ENCODE results near the gene EDAR. TPM values are rescaled to one million over a fixed set of nuclear protein-coding genes. Genes with fewer than 3 reads are reported as not detected.

Gene EDAR
- total RNA-seq, 1 donor from 2014 or later, result 0.33 TPM

DNA sequence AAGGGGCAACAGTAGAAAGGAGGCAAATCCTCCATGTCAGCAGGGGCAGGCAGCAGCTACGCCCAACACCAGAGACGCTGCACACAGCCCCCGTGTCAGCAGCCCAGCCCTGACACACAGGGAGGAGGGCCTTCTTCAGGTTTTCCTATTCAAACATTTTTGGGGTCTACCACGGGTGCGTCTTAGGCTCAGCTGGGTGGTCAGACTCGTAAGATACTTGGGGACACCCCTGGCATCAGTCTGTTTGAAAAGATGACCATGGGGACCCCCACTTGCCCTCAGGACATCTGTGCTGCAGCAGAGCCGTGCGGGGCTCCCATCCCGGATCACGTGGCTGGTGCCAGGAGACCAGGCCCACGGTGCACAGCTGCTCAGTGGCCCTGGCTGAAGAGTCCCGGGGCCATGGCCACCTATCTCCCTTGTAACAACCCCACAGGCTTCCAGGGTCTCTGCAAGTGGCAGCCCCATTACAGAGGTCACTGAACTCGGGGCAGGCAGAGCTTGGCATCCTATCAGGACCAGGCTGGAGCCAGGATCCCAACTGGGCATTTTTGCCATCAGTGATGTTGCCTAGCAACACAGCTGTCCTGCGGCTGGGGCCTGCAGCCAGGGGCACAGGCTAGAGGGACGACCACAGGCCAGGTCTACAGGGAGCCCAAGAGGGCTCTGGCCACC is 82.5 kb downstream of the EDAR start:
- no peak for DNase-seq
- H3K27ac ChIP-seq (replicated peaks), result no peak overlapping the region
- peaks cover 18% of the 10 kb centered on the region for H3K4me1 ChIP-seq
- H3K27me3 ChIP-seq (ENCODE audit: low read depth), result peaks cover 9% of the 10 kb centered on the region
- H3K9me3 ChIP-seq (replicated peaks), result peaks cover under 1% of the 10 kb centered on the region
- H3K4me3 ChIP-seq, result no peak overlapping the region
- intact Hi-C loops (cut with micrococcal nuclease), result no loop called here
- no peaks in the 10 kb centered on the region for H3K36me3 ChIP-seq
- TF ChIP-seq, protein P1, sequence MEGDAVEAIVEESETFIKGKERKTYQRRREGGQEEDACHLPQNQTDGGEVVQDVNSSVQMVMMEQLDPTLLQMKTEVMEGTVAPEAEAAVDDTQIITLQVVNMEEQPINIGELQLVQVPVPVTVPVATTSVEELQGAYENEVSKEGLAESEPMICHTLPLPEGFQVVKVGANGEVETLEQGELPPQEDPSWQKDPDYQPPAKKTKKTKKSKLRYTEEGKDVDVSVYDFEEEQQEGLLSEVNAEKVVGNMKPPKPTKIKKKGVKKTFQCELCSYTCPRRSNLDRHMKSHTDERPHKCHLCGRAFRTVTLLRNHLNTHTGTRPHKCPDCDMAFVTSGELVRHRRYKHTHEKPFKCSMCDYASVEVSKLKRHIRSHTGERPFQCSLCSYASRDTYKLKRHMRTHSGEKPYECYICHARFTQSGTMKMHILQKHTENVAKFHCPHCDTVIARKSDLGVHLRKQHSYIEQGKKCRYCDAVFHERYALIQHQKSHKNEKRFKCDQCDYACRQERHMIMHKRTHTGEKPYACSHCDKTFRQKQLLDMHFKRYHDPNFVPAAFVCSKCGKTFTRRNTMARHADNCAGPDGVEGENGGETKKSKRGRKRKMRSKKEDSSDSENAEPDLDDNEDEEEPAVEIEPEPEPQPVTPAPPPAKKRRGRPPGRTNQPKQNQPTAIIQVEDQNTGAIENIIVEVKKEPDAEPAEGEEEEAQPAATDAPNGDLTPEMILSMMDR (IDR thresholded peaks at IDR 0.05; ENCODE audit: borderline replicate concordance), result no peak

DNA sequence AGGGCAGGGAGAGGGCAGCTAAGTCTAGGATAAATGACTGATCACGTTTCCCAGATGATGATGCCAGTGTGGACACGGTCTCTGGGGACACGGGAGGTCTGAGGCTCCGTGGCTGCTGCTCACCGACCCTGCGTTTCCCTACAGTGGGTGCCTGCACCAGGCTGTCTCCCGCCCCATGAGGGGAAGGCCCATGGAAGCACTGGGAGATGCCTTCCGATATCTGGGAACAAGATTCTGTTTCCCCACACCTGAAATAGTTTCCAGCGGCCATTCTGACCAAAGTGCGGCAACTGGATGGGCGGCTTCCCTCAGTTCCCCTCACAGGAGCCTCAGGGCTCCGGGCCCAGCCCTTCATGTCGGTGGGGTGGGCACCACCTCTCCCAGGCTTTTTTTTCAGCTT is 83.1 kb downstream of the EDAR start:
- peaks cover 18% of the 10 kb centered on the region for H3K4me1 ChIP-seq
- H3K27ac ChIP-seq (replicated peaks), result no peak overlapping the region
- H3K9me3 ChIP-seq (replicated peaks), result peaks cover 6% of the 10 kb centered on the region
- H3K27me3 ChIP-seq (ENCODE audit: low read depth), result peaks cover 9% of the 10 kb centered on the region
- H3K4me3 ChIP-seq, result no peak overlapping the region
- DNase-seq, result no peak
- TF ChIP-seq, protein P1 (IDR thresholded peaks at IDR 0.05; ENCODE audit: borderline replicate concordance), result no peak
- intact Hi-C loops (cut with micrococcal nuclease), result no loop called here
- H3K36me3 ChIP-seq, result no peaks in the 10 kb centered on the region

DNA sequence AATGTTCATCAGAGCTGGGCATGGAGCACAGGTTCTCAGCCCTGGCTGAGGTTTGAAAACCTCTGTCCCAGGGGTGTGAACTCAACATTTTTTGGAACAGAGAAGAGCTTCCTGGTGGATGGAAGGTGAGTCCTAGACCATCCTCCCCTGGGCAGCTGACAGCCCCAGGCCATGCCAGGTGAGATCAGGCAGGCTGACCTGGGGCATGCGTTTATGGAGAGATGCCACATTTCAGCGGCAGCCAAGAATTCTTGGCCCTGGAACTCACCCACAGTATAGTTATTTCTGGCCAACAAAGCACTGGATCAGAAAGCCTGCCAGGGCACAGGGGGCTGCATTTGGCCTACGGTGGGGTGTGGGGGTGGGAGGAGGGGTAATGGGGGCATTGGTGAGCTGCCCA is 83.8 kb downstream of the EDAR start:
- no peak overlapping the region for H3K27ac ChIP-seq (replicated peaks)
- TF ChIP-seq, protein P1 (IDR thresholded peaks at IDR 0.05; ENCODE audit: borderline replicate concordance), result no peak
- peaks cover 8% of the 10 kb centered on the region for H3K27me3 ChIP-seq (ENCODE audit: low read depth)
- H3K4me3 ChIP-seq, result no peak overlapping the region
- H3K9me3 ChIP-seq (replicated peaks), result peaks cover 14% of the 10 kb centered on the region
- H3K4me1 ChIP-seq, result peaks cover 18% of the 10 kb centered on the region
- DNase-seq, result peak; percentile 37
- H3K36me3 ChIP-seq, result no peaks in the 10 kb centered on the region
- intact Hi-C loops (cut with micrococcal nuclease), result no loop called here

DNA sequence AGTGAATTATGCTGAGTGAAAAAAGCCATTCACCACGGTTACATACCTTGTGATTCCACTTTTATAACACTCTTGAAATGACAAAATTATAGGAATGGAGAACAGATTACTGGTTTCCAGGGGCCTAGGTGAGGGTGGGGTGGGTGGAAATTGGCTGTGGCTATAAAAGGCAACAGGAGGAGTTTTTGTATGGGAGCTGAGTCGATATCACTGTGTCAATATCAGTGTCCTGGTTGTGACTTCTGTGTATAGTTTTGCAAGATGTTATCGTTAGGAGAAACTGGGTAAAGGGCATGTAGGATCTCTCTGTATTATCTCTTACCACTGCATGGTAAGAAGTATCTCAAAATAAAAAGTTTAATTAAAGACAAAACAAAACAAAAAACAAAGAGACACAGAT is 84.3 kb downstream of the EDAR start:
- Histone ChIP-seq H3K9me3 (replicated peaks) (peaks cover 17% of the 10 kb centered on the region), H3K4me3 (no peak overlapping the region), H3K27me3 (ENCODE audit: low read depth) (peaks cover 4% of the 10 kb centered on the region), H3K4me1 (peaks cover 18% of the 10 kb centered on the region), H3K36me3 (no peaks in the 10 kb centered on the region), H3K27ac (replicated peaks) (no peak overlapping the region)
- no peak for DNase-seq
- TF ChIP-seq, protein P1 (IDR thresholded peaks at IDR 0.05; ENCODE audit: borderline replicate concordance), result no peak
- intact Hi-C loops (cut with micrococcal nuclease), result no loop called here

DNA sequence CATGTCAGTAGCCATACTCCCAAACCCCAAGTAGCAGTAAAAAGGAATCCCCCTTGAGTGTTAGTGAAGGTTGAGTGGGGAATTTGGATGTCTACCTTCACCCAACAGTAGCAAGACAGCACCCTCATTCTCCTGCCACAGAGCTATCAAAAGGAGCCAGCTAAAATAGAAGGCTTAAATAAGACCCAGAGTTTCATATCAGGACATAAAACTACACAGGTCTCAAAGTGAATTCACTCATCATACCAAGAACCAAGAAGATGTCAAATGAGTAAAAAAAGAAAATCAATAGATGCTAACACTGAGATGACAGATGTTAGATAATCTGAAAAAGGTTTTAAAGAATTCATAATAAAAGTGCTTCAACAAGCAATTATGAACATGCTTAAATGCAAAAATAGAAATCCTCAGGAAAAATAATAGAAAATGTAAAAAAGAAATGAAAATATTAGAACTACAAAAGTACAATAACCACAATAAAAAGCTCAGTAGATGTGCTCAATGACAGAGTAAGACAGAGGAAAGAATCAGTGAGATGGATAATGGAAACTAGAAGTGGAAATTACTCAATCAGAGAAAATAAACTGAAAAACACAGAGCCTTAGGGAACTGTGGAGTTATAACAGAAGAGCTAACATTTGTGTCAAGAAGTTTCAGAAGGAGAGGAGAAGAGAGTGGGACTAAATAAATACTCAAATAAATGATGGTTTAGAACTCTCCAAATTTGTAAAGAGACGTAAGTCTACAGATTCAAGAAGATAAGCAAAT is 90.5 kb downstream of the EDAR start:
- peaks cover 17% of the 10 kb centered on the region for H3K9me3 ChIP-seq (replicated peaks)
- H3K36me3 ChIP-seq, result no peaks in the 10 kb centered on the region
- intact Hi-C loops (cut with micrococcal nuclease), result no loop called here
- H3K4me1 ChIP-seq, result no peaks in the 10 kb centered on the region
- H3K27ac ChIP-seq (replicated peaks), result no peak overlapping the region
- DNase-seq, result no peak
- TF ChIP-seq, protein P1 (IDR thresholded peaks at IDR 0.05; ENCODE audit: borderline replicate concordance), result no peak
- H3K4me3 ChIP-seq, result no peak overlapping the region
- no peaks in the 10 kb centered on the region for H3K27me3 ChIP-seq (ENCODE audit: low read depth)
